ENCODE data around the gene RNF144A.

GRCh38 chr2:6978991-6979390 is 61.8 kb downstream of the RNF144A start:
- TF ChIP-seq CTCF (IDR thresholded peaks at IDR 0.05) (no peak), EP300 (IDR thresholded peaks at IDR 0.05) (no peak), POLR2A (IDR thresholded peaks at IDR 0.05) (no peak)

Measured in ovary (tissue), 3 donors.